GM19240 (cell line): ENCODE data around the gene ETV6.

ENCODE experiments used
- DNase-seq: peaks from one replicate; pipeline ENCODE4 v3.0.0; 2011; ENCODE audit warnings: low spot score; ENCODE audit not compliant: insufficient read length

The ETV6 gene

DNA sequence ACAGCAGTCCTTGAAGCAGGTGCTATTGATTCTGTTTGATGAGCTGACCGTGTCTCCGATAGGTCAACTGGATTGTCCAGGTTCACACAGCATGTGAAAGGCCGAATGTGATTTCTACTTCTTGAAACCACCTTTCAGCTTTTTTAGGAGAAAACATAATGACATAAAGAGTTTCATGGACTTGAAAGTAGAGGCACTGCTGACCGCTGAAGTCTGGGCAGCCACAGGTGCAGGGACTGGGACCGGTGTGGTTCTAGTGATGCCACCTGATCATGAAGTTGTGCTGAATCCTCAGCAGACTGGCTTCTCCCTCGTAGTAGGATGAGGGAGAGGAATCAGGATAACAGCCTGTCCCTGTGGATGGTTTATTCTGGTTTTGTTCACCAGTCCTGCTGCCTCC lies 108.1 kb downstream of the ETV6 start:
- DNase-seq, result no peak

DNA sequence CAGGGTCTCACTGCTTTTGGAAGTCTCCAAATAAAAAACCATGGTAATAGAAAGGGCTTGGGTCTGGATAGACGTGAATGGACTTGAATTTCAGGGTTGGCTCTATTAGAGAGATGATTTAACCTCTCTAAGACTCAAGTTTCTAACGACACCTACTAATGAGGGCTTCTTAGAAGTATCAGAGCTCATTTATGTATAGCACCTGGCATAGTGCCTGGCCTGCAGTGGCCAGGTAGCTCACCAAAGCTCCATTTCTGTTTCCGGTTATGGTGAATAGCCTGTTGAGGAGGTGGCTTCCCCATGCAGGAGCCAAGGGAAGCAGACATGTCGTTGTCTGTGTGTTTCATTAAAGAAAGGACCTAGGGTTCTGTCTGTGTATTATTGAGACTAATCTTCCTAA lies 108.6 kb downstream of the ETV6 start:
- DNase-seq, result no peak

DNA sequence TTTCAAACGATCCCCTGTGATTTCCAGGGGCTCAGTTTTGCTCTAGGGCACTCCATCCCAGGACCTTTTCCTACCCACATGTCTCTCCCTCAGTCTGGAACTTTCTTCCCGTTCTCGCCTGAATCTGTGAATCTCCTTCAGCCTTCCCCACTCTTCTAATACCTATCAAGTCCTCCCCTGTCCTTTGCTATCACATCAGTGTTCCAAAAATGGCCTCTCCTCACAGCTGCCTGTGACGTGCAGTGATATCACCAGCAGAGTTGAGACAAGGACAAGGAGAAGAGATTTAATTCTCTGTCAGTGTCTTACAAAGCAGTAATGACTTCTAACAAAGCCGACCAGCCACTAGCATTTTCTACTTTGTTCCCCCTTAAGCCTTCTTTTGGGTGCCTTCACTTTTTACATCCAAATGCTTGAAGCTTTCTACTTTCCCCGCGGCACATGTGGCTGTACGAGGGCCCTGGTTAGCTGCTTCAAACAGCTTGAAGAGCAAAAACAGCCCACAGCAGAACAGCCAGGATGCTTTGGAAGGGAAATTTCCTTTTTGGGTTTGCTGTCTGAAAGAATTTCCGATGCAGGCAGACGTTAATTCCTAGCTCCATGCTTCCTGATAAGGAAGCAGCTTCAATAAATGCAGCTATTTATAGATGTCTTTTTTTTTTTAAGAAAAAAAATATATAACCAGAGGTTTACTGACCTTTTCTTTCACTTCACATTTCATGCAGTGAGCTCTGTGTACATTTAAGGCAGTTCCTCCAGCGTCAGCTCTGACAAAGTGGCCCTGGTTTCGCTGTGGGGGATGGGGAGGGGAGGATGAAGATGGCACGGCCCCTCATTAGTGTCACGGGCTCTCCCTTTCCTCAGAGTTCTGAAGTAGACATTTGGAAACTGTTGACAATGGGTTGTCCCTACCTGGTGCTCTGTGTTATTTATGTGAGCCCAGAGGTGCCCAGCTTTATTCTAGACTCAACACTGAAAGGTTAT lies 109.3 kb downstream of the ETV6 start:
- no peak for DNase-seq

DNA sequence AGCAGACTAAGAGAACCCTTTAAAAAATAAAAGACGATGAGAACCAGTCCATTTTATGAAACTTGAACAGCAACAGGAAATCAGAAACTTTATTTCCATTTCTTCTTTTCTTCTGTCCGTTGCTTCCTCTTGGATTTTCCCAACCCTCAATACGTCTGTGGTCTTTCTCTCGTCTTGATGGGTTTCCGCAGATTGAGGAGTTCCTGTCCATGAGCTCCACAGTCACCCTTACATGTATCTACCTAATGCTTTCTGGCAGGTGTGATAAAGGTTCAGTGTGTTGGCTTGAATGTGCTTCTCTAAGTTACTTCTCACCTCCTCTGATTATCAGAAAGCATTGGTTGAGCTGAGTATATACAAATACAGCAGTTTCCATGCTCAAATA lies 110.0 kb downstream of the ETV6 start:
- no peak for DNase-seq

DNA sequence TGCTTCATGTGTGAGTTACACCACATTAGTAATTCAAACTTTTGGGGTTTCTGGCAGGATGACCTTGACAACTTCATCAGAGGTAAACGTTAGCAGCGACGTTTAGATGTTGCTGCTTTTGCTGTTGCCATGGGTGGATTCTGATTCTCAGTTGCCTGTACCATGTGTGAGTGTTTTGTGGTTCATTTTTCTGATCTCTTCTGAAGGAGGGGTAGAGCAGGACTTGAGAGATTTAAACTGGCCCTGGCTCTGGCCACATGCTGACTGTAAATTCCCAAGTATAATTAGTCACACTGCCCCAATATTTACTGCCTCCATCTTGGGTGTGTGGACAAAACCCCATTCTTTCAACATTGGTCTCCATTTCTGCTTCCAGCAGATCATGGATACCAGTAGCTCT lies 110.4 kb downstream of the ETV6 start:
- no peak for DNase-seq

DNA sequence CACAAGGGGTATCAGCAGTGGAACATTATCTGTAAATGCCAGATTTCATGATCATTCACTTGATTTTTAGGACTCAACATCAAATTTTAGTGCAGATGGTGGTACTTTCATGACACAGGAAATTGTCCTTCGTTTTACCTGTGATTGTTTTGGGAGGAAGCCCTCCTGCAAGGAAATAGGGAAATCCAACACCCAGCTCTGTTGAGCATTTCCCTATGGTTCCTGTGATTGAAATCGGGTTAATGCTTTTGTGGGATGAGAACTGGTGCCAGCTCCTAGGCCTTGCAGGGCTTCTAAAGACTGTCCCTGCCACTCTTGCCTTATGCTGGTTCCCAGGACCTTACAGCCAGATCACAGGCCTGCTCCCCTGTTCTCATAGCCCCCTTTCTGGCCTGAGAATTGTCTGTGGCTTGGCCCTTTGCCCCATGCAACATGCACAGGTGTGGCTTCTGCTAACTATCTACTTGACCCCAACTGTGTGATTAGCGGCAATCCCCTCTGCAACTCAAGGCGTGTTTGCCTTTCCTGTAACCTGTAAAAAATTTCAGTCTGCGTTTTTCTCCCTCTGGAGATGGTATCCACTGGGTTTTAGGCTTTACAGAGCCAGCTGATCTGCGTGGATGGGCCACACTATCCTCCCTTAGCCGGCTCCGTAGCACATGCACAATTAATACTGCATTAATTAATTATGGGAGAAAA lies 112.5 kb downstream of the ETV6 start:
- DNase-seq, result no peak

DNA sequence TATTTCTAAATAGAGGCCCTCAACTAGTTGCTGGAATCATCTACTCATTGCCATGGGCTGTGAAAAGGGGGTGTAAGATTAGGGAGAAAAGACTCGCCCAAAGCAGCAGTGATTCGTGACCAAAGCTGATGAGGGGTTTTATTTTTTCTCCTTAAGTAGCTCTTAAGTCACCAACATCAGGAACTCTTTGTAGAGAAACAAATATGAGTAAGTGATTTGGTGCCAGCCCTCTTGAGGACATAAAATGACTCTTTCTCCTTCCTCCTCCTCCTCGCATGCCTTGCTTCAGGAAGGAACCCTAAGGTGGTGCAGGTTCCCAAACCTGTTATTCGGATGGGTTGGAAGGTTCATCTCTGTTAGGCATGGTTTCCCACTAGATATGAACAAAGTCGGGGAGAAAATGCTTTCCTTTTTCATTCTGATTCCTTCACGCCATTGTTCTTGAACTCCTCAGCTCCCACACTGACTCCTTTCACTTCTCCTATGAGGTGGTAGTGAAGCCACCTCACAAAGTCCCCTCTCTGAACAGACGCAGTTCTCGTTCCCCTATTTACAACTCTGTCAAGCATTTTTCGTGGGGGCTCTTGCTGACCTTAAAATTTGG lies 113.4 kb downstream of the ETV6 start:
- no peak for DNase-seq

DNA sequence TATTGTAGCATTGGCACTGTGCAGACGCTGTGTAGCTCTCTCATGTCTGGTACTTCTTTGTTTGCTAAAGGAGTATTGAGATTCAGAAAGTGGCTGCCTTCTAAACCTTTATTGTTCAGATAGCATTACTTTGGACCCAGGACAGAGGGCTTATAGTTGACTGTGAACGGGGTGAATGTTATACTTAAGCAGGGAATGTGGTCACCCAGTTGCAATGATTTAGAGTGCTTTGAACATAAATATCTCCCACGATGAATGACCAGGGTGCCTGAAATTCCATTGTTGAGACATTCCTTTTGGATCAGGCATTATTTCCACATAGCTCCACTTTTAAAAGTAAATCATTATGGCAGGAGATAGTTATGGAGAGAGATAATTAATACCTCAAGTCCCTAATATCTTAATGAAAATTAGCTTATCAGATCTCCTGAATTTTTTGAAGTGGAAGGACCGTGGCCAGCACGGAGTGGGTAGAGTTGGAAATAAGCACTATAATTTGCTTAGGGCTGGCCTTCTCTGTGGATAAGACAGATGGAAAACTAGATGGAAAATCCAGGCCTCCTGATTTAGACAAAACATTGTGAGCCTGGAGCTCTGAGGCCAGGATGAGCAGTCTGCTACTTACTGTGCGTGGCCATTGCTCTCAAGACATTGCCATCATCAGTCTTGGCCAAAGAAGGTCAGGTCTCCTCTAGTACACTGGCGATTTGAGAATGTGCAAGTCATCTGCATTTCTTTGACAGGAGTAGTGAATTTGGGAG lies 114.5 kb downstream of the ETV6 start:
- no peak for DNase-seq

DNA sequence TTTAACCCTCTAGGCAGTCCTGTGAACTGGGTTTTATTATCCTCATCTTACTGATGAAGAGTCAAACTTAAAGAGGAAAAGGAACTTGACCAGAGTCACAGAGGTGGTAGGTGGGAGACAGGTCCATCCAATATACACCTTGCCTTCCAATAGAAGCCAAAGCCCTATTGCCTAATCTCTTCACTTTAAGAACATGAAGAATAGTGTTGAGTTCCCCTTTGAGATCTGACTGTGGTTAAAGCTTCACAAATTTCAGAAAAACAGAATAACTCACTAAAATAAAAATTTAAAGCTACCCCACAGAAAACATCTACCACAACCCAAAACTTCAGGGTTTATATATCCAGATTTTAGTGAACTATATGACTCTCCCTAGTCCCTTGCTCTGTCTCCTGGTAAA lies 115.4 kb downstream of the ETV6 start:
- DNase-seq, result no peak

DNA sequence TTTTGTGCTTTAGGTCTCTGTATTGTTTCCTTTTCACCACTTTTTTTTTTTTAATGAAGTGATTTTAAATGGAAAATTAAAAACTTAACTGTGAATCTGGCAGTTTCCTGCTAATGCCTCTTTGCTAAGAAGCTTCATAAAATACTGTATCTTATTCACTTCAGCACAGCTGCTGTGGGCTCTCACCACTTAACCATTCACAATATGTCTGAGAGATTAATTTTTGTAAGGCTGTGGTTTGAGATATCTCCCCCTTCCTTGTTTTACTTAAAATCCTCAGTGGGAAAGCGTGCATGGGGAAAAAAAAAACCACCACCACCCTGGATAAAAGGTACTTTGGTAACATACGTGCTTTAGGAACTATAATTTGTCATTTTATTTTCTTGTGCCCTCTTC lies 115.9 kb downstream of the ETV6 start:
- DNase-seq, result no peak

DNA sequence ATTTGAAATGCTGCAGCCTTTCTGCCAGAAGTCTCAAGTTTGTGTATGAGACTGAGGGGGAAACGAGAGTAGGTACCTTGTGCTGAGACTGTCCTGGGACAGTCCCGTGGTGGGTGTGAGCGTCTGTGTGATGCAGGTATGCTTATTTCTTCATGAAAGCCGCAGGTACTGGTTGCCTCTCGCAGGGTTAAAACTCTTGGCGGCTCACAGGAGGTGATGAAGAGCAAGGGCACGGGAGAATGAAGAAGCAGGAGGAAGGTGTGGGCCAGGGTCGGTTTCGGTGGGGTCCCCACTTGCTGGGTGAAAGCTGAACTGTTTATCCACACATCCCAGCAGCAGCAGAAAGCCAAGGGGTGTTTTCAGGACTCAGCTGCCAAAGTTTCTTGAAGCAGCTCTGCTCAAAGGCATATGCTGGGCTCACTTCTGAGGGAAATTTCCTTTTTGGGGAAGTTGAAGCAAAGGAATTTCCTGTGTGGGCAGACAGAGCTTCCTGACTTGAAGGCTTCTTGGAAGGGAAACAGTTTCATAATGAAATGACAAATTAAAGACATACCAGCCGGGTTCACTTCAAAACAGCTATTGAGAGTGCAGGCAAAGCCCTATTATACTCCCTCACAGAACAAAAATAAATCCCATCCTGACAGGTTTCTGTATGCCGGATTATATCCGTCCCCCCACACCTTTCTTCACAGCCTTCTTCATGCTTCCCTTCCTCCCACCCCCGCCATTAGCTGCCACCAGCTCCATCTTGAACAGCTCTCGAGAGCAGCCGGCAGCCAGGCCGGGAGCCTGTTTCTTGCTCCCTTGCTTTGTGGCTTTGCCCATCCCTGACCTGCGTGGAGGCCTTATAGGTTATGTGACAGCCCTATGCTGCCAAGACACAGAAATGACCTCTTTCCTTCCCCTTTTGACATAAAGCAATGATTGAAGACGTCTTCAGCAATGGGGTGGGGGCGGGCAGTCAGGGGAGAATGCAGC lies 116.6 kb downstream of the ETV6 start:
- no peak for DNase-seq

DNA sequence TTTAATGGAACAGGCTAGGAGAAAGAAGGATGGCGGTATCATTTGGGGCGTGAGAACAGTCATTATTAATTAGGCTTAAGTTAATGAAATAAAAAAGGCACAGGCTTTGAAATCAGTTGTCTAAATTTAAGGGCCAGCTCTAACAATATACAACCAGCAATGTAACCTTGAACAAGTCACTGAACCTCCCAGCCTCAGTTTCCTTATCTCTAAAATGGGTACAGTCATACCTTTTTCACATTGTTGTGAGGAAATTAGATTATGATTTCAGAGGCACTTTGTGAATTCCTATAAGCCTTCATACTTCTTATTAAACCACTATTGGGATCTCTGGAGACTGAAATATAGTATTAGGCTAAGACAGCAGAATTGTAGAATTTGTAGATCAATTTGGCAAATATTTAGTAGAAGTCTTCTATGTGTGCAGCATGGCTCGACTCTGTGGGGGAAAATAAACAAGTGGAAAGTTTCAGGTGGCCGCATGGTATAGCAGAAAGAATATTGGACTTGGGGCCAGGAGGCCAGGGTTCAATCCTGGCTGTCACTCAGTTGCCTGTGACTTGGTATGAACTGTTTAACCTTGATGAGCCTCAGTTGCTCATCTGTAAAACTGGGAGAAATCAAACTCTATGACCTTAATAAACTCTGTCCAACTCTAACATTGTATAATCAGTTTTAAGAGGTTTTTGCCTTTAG lies 117.7 kb downstream of the ETV6 start:
- DNase-seq, result no peak

DNA sequence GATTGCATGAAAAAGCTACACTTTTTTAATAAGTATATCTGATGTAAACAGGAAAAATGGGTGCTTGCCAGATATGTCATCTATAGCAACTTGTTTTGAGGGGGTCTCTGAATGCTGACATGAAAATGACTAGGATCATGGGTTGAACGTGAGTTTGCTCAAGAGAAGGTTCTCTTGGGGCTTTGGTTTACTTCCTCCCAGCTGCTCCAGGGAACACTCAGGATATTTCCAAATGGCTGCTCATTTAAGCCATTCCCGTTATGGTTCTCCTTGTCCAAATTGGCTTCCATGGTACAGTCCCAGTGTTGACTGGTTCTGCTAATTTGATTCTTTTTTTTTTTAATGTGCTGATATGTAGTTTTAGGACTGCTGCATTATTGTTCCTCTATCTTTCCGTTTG lies 118.3 kb downstream of the ETV6 start:
- DNase-seq, result no peak

DNA sequence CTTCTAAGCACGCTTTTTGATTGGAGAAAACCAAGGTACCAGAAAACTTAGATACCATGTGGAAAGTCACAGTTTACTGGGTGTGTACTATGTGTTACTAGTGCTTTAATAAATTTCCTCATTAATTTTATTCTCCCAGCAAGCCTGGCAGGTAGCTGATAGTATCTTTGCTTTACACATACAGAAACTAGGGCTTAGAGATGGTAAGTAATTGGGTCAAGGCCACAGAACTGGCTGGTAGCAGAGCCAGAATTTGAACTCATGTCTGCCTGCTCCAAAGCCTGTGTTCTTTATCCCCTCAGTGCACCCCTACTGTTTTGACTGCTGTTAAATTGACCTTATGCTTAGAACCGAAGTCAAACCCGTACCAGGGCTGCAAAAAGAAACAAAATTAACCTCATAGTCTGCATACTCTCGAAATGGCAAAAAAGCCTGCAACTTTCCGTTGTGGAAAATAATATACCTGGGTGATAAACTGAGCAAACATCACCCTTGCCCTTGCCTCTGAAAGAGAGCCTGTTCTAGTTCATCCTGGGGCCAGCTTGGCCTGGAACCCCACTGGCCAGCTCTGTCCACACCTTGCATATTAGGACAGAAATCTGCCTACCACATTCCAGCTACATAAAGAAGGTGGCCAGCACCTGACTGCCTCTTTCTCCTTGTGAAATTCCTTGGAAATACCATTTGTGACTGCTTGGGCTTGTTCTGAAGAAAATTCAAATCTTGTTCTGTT lies 118.9 kb downstream of the ETV6 start:
- no peak for DNase-seq

DNA sequence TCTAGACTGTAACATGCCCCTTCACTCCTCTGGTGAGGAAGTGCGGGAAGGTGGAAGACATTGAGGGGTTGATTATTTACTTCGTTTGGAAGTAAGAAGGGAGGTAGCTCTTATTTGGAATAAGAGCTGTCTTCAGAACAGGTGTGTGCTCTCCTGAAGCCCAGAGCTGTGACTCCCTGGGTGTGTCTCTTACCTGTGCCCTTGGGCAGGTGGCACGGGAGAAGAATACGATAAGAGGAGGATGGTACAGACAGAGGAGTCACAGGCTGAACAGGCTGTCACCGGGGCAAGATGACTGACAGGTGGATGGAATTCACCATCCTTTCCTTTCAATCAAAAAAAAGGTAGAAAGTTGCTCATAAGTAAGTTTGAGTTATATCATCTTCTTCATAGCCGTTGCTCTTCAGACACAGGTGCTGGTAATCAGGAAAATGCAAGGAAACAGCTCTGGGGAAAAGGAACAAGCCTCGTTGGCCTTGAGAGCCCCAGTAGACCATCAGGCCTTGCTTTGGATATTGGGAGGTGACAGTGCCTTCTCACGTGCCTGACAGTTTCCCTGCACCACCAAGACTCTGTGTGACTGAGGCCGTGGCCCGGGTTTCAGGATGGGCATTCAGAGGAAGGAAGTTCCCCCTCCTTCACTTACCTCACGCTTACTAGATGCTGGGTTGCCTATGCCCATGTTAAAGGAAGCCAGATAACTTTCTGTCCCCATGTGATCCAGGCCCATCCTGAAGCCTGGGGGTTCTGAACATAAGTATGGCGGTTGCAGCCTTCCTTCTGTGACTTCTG lies 120.4 kb downstream of the ETV6 start:
- DNase-seq, result no peak

DNA sequence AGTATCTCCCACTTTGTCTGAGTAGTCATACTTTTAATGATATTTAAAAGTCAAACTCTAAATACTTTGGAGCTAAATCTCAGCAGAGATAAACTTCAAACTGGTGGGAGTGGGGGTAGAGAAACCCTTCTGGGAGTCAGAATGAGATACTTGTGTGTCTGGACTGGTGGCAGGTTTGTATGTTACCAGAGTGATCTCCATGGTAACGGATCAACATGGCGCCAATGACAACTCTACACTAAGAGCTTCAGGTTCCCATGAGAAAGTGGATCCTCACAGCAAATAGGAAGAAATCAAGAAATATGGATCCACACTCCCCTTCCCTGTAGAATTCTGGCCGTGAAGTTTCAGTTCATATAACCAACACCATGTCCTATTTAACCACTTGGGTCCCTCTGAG lies 121.9 kb downstream of the ETV6 start:
- no peak for DNase-seq

DNA sequence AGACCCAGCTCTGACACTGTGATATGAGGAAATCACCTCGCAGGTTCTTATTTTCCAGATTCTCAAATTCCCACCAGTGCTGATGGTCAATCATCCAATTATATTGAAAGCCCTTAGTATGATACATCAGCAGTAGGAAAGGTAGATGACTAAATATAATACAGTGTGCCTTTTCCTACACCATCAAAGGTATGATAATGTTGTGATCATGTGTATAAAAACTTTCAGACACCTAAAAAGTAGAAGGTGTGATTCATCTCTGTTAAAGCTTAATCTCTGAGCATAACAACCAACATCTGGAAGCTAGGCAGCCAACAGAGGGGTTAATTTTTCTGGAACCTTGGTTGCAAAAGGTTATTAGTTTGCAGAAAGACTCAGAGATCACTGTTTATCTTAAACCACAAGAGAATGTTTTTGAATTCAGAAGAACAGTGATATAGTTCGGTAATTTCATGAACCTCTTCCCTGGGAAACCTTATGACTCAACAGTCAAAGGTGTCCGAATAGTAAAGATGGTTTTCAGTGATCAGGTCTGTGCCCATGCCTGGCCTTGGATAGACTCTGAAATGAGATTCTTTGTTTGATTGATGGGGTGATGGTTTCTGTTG lies 122.5 kb downstream of the ETV6 start:
- no peak for DNase-seq
